Activated T-helper 1 cell treated with Interleukin-2 at 50 U/mL for 16 hours (primary cell): ENCODE results near the gene CNTNAP2.
"Not testable (repeated sequence)": the region's sequence is repeated elsewhere in the genome, so short reads cannot be mapped to it uniquely, and the experiment has no call there.

Experiments
- DNase-seq: peaks from one replicate; pipeline ENCODE4 v3.0.0-alpha.2; 2020; ENCODE audit warnings: low read depth

The CNTNAP2 gene

DNA sequence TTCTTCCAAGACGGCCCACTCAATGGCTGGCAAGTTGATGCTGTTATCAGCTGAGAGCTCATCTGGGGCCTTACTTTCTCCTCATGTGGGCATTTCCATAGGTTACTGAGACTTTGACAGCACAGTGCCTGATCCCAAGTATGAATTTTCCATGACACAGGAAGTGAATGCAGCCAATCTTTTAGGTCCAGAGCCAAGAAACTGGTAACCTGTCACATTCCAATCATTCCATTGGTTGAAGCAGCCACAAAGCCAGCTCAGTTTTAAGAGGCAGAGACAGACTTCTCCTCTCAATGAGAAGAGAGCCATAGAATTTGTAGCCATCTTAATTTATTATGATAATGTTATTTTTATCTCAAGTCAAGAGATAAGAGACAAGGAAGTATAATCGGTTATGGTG lies 775.5 kb downstream of the CNTNAP2 start:
- DNase-seq = no peak

GRCh38 chr7:146894927-146895326 lies 778.3 kb downstream of the CNTNAP2 start:
- no peak for DNase-seq

GRCh38 chr7:146902266-146902665 lies 785.7 kb downstream of the CNTNAP2 start:
- DNase-seq = no peak

- DNase-seq = no peak
Observed at GRCh38 chr7:146902728-146903127, 786.1 kb downstream of the CNTNAP2 start.

DNA sequence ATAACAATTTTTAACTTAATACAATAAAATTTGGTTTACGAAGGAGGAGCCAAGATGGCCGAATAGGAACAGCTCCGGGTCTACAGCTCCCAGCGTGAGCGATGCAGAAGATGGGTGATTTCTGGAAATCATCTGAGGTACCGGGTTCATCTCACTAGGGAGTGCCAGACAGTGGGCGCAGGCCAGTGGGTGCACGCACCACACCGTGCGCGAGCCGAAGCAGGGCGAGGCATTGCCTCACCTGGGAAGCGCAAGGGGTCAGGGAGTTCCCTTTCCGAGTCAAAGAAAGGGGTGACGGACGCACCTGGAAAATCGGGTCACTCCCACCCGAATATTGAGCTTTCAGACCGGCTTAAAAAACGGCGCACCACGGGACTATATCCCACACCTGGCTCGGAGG lies 789.1 kb downstream of the CNTNAP2 start:
- DNase-seq = not testable (repeated sequence)

- DNase-seq = no peak
Observed at GRCh38 chr7:146922782-146923181, 806.2 kb downstream of the CNTNAP2 start.

DNA sequence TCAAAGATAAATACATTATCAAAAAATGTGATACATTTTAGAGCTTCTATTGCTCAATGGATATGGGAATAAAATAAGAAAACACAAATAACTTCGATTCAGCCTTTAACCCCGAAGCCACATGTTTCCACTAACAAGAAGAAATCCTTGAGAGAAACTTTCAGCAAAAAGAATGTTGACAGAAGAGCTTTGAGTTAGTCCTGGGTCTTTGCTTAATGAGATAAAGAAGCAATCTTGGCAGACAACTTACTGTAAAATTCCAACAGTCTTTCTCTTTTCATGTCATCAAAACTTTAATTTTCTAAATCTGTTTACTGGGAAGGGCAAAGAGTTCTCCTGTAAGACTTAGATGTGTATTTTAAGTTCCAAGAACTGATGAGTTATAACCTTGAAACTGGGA lies 810.2 kb downstream of the CNTNAP2 start:
- no peak for DNase-seq

DNA sequence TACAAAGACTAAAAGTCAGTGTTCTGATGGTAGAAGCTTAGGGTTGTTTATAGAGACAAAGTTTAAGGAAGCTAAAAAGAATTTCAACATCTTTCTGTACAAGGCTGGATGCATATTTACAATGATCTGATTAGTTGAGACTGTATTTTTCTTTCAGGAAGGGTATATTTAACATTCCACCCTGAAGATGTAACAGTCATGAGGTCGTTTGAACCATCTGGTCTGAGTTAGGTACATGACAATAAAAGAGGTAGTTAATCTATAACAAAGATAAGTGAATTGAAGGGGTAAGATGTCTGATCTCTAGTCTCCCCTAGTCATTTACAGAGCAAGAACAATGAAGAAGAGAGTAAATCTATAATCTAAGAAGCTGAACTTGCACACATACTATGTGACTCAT lies 821.2 kb downstream of the CNTNAP2 start:
- DNase-seq = no peak

DNA sequence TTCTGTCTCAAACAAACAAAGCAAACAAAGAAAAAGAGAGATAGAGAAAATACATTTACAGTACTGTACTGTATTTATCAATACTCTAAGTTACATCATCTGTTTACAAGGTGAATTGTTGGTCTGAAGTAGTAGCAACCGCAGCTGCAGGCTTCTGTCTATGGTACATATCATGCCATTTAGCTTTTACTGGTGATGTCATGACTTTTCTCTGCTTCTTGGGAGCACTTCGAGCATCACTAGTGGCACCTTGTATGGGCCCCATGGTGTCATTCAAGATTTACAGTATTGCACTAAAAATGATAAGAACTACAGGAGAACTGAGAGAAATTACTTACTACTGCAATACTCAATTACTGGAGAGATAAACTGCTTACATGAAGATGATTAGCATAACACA lies 826.9 kb downstream of the CNTNAP2 start:
- no peak for DNase-seq

- DNase-seq = no peak
Observed at GRCh38 chr7:146948703-146949102, 832.1 kb downstream of the CNTNAP2 start.

DNA sequence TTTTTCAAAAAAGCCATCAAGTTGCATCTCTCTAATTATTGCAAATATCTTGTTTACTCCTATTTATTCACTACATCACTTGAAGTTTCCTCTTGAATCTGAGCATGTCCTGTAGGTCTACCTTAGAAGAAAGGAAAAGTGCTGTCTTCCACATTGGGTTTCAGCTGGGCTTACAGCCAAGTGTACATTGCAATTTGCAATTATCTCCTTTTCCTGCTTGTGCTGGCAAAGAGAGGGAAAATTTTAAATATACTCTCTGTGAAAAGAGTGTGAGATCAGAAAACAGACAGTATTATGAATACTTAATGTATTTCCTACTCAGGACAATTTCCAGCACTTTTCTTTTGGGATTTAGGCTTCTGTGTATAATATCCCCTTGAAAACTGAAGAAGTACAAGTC lies 839.7 kb downstream of the CNTNAP2 start:
- no peak for DNase-seq

DNA sequence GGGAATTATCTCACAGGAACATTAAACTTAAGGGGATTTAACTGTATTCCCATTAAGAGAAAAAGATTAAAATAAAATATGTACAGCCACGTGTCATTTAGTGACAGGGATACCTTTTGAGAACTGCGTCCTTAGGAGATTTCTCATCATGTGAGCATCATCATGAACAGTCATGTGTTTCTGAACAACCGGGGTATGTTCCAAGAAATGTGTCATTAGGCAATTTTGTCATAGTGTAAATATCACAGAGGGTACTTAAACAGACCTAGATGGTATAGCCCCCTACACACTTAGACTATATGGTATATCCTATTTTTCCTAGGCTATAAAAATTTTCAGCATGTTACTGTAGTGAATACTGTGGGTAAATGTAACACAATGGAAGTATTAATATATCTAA lies 840.3 kb downstream of the CNTNAP2 start:
- no peak for DNase-seq

- no peak for DNase-seq
Observed at GRCh38 chr7:146960773-146961391, 844.3 kb downstream of the CNTNAP2 start.

GRCh38 chr7:146961617-146962016 lies 845.0 kb downstream of the CNTNAP2 start:
- DNase-seq = no peak

GRCh38 chr7:146966274-146966673 lies 849.7 kb downstream of the CNTNAP2 start:
- DNase-seq = no peak

- no peak for DNase-seq
Observed at GRCh38 chr7:146982482-146982881, 865.9 kb downstream of the CNTNAP2 start.

- no peak for DNase-seq
Observed at GRCh38 chr7:146991596-146991995, 875.0 kb downstream of the CNTNAP2 start.

GRCh38 chr7:146993764-146994163 lies 877.2 kb downstream of the CNTNAP2 start:
- DNase-seq = no peak

DNA sequence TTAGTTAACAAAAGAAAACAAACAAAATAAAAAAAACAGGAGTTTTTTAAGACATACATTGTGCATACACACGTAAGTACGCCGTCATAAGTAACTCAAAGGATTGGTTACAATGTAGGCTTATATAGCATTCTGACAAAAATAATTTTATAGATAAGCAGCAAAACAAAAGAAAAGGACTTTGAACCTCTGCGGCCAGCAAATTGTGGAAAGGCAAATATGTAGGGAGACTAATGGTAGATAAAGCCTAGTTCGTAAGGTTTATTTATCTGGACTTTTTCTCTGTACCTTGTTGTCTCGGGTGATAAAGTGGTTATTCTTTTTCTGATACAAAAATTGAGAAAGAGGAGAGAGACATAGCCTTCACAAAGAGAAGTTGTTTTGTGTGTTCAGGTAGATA lies 891.9 kb downstream of the CNTNAP2 start:
- DNase-seq = no peak

- no peak for DNase-seq
Observed at GRCh38 chr7:147012666-147013065, 896.1 kb downstream of the CNTNAP2 start.

- no peak for DNase-seq
Observed at GRCh38 chr7:147013825-147014224, 897.2 kb downstream of the CNTNAP2 start.

- no peak for DNase-seq
Observed at GRCh38 chr7:147014286-147014955, 897.8 kb downstream of the CNTNAP2 start.

DNA sequence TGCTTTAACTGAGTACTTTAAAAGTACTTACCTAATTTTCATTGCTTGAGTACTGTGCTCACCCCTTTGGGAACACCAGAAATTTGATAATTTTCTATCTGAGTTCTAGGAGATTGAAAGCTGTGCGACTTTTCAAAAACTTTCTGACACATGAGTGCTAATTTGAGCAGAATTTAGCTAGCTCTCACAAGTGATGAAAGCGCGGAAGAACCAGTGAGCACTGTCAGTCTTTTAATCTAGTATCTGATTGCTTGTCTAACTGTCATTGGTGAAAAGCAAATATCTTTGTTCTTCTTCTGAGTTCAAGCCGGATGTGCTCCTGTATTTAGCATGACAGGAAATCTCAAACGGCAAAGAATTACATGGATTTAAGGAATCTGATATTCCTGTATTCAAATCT lies 899.4 kb downstream of the CNTNAP2 start:
- no peak for DNase-seq

DNA sequence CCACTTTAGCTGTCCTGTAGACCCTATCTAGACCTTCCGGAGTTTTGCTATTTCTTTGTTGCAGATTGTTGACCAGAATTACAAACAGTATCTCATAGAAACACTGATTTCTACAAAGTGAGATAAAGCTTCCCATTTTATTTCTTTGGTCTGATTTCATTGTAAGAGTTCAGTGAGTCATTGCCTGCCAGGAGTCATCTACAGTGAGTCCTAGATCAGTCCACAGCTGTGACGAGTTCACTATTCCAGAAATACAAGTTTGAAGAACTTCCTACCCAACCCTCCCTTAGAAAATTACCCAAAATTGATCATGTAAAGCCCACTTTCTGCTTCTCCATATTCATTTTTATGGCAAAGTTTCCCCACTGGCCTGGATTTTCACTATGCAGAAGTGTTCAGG lies 905.5 kb downstream of the CNTNAP2 start:
- no peak for DNase-seq
